ENCODE results near the gene MTERF4.

DNA sequence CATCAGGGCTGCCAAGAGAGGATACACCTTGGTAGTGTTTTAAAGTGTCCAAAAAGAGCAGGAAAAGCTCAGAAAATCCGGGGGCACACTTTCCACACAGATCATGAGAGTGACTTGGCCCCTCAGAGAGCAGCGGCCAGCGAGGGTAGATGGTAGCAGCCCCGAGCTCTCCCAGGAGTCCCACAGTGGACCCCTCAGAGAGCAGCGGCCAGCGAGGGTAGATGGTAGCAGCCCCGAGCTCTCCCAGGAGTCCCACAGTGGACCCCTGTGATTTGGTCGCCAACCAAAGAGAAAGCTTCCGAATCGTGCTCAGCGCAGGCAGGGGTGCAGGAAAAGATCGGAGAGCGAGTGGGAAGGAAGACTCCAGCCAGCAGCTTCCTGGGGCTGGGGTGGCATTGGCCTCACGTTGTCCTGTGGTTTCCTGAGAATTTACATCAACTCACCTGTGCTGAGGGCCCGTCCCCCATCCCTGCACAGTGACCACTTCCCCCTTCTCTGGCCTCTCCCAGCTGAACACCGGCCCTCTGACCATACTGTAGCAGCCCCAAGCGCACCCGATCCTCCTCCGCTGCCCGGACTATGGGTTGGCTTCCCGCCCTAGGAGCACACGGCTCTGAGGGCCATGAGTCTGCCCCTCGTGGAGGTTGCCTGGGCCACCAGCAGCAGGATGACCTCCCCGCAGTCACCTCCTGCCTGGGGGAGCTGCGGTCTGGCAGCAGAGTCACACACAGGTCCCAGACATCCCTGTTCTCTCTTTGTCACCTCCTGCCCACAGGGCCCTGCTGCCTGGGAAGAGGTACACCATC is 33.7 kb downstream of the MTERF4 start:
- TF ChIP-seq, protein P1, sequence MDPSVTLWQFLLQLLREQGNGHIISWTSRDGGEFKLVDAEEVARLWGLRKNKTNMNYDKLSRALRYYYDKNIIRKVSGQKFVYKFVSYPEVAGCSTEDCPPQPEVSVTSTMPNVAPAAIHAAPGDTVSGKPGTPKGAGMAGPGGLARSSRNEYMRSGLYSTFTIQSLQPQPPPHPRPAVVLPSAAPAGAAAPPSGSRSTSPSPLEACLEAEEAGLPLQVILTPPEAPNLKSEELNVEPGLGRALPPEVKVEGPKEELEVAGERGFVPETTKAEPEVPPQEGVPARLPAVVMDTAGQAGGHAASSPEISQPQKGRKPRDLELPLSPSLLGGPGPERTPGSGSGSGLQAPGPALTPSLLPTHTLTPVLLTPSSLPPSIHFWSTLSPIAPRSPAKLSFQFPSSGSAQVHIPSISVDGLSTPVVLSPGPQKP (IDR thresholded peaks at IDR 0.05; ENCODE audit: low read depth, low read length), result no peak
- TF ChIP-seq CTCF (IDR thresholded peaks at IDR 0.05), result no peak
- TF ChIP-seq, protein P2, sequence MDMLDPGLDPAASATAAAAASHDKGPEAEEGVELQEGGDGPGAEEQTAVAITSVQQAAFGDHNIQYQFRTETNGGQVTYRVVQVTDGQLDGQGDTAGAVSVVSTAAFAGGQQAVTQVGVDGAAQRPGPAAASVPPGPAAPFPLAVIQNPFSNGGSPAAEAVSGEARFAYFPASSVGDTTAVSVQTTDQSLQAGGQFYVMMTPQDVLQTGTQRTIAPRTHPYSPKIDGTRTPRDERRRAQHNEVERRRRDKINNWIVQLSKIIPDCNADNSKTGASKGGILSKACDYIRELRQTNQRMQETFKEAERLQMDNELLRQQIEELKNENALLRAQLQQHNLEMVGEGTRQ (IDR thresholded peaks at IDR 0.05), result no peak
- TF ChIP-seq, protein P3, sequence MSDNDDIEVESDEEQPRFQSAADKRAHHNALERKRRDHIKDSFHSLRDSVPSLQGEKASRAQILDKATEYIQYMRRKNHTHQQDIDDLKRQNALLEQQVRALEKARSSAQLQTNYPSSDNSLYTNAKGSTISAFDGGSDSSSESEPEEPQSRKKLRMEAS (IDR thresholded peaks at IDR 0.05), result no peak
- TF ChIP-seq RFX5 (IDR thresholded peaks at IDR 0.05), result no peak
- no peak for TF ChIP-seq PBX3 (IDR thresholded peaks at IDR 0.05)
- TF ChIP-seq POLR2A (IDR thresholded peaks at IDR 0.05; ENCODE audit: low read length), result no peak
- TF ChIP-seq RAD21 (conservative IDR thresholded peaks at IDR 0.05 in 1 of 2, IDR thresholded peaks at IDR 0.05 in 1 of 2), result no peak
- no peak for TF ChIP-seq ESRRA (IDR thresholded peaks at IDR 0.05; ENCODE audit: borderline replicate concordance, low read length)
- no peak for TF ChIP-seq POLR2AphosphoS2 (conservative IDR thresholded peaks at IDR 0.05; ENCODE audit: low read length)
- no peak for TF ChIP-seq HEYL (CRISPR knock-in tag; IDR thresholded peaks at IDR 0.05)
